HL-60 (cell line): ENCODE data around the gene SCYGR4.

ENCODE experiments used
- CTCF ChIP-seq: IDR thresholded peaks from one replicate; pipeline ENCODE4 v1.5.1; 2011; ENCODE audit warnings: low read length, control low read depth, inconsistent platforms; ENCODE audit not compliant: insufficient read depth
- GABPA ChIP-seq: IDR thresholded peaks from 2 replicates; pipeline ENCODE4 v1.6.1; 2012; ENCODE audit warnings: low read depth
- REST ChIP-seq: IDR thresholded peaks from 2 replicates; pipeline ENCODE4 v1.6.1; 2012; ENCODE audit warnings: low read depth; ENCODE audit not compliant: insufficient replicate concordance
- SPI1 ChIP-seq: IDR thresholded peaks from 2 replicates; pipeline ENCODE4 v1.6.1; 2012; ENCODE audit warnings: low read depth, mild to moderate bottlenecking, borderline replicate concordance

GRCh38 chr2:227665189-227665940, 48.1 kb downstream of the SCYGR4 start:
- TF ChIP-seq CTCF (no peak), REST (no peak), GABPA (no peak), SPI1 (no peak)
